Stimulated activated CD4-positive, alpha-beta T cell treated with anti-CD3 and anti-CD28 coated beads, TNF-alpha, amount 100 ng/mL, for 24 hours (primary cell): ENCODE measurements around the gene CEP295NL.
"Not testable (repeated sequence)": the region's sequence is repeated elsewhere in the genome, so short reads cannot be mapped to it uniquely, and the experiment has no call there.

Experiments used
- DNase-seq, 3 experiments: peaks; one replicate each; pipeline ENCODE4 v3.0.0-alpha.2; 2020; ENCODE audit warnings: low read depth in 3 of 3

CEP295NL gene

GRCh38 chr17:78929908-78930775, 27.1 kb upstream of the CEP295NL start:
- DNase-seq: no peak

GRCh38 chr17:78925662-78926555, 22.9 kb upstream of the CEP295NL start:
- no peak for DNase-seq

GRCh38 chr17:78925234-78925633, 22.2 kb upstream of the CEP295NL start, which contains the start of gene TIMP2:
TIMP2 (minus strand) TSS chr17:78925387; CDS start chr17:78925088, 299 bp downstream.
- DNase-seq: peak in 2 of 3 experiments; percentile 14 to 59

- no peak for DNase-seq
Measured at GRCh38 chr17:78924481-78925151, 21.6 kb upstream of the CEP295NL start.

GRCh38 chr17:78923660-78924453, 20.9 kb upstream of the CEP295NL start:
- peak in 2 of 3 experiments; percentile 9 to 55 for DNase-seq

- no peak for DNase-seq
Measured at GRCh38 chr17:78922816-78923498, 20.0 kb upstream of the CEP295NL start.

GRCh38 chr17:78921437-78921971, 18.5 kb upstream of the CEP295NL start:
- DNase-seq: no peak

- no peak for DNase-seq
Measured at GRCh38 chr17:78920528-78920927, 17.5 kb upstream of the CEP295NL start.

- DNase-seq: no peak
Measured at GRCh38 chr17:78919861-78920450, 17.0 kb upstream of the CEP295NL start.

- DNase-seq: no peak
Measured at GRCh38 chr17:78918979-78919378, 16.0 kb upstream of the CEP295NL start.

GRCh38 chr17:78917451-78918275, 14.7 kb upstream of the CEP295NL start:
- DNase-seq: no peak

GRCh38 chr17:78915872-78916632, 13.1 kb upstream of the CEP295NL start:
- DNase-seq: no peak

GRCh38 chr17:78913115-78913514, 10.1 kb upstream of the CEP295NL start:
- no peak for DNase-seq

- DNase-seq: no peak
Measured at GRCh38 chr17:78912082-78912481, 9.1 kb upstream of the CEP295NL start.

GRCh38 chr17:78911543-78911942, 8.5 kb upstream of the CEP295NL start:
- not testable (repeated sequence) for DNase-seq

GRCh38 chr17:78910497-78911284, 7.7 kb upstream of the CEP295NL start:
- DNase-seq: no peak

GRCh38 chr17:78908426-78908825, 5.4 kb upstream of the CEP295NL start:
- no peak for DNase-seq
